Astrocyte of the hippocampus (primary cell): ENCODE results near the gene FOXI2.

Source experiments
- DNase-seq: peaks from one replicate; pipeline ENCODE4 v3.0.0; 2011; ENCODE audit warnings: low read depth, low spot score

Gene FOXI2

DNA sequence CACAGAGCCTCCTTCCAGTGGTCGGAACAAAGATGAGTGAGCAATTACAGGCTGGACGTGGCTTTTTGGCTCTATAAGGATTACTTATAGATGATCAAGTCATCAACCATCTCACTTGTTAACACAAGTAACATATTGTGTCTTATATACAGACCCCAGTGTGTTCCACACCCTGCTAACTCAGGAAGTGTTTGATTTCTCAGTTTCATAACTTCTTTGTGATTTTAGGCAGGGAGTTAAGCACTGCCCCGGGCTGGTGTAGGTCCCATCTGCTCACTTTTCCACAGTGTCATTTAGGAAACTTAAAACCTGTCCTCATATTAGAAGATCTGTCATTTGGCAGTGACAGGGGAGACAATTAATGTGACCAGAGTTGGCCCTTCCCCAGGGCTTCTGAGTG, 6.2 kb downstream of the FOXI2 start:
- no peak for DNase-seq

GRCh38 chr10:127744956-127745355, 8.0 kb downstream of the FOXI2 start:
- DNase-seq: no peak

- DNase-seq: no peak
Observed at GRCh38 chr10:127745861-127746260, 8.9 kb downstream of the FOXI2 start.

DNA sequence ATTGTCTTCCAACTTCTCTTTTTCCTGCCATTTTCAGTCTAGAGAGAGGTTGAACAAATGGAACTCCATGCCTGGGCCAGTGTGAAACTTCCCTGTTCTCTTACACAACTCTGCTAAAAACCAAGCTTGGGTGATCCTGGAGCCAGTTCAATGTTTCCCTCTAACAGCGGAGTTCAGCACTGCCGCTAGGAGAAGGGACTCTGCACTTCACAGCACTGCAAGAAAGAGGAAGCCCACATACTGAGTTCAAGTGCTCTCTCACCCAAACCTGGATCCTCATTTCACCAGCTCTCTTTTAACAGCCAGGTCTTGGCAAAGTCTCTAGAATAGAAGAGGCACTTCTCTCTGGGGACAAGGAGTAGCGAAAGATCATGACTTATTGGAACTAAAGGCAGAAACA, 18.8 kb downstream of the FOXI2 start:
- DNase-seq: no peak

DNA sequence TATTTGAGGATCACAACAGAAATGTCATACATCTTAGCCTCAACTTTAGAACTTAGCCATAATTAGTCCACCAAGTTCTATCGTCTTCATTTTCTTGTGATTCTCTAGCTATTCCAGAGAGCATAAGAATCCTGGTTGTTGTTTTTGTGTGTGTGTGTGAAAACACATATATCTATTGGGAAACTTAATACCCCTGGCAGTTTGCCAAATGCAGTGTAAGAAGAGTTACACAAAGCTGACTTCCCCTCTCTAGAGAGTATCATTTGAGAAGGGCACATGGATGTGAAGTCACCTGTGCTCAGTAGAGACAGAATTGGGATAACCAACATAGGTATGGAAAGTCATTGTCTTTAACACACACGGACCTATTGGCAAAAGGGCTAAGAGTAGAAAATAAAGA, 19.3 kb downstream of the FOXI2 start:
- no peak for DNase-seq

GRCh38 chr10:127757033-127757432, 20.0 kb downstream of the FOXI2 start:
- DNase-seq: no peak

DNA sequence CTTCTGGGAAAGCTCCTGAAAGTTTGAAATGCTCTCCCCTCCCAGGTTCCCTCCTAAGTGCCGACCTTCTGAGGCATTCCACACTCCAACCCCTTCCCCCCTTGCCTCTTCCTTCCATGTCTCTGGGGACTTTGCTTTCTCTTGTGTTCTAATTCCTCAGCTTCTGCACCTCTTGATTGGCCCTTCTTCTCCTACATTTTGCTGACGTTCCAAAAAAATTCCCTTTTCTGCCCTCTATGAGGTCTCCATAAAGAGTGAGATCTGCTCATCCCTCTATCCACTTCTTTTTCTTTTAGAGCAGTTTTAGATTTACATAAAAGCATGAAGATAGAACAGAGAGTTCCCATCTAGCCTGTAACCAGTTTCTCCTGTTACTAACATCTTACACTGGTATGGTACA, 22.3 kb downstream of the FOXI2 start:
- DNase-seq: no peak

DNA sequence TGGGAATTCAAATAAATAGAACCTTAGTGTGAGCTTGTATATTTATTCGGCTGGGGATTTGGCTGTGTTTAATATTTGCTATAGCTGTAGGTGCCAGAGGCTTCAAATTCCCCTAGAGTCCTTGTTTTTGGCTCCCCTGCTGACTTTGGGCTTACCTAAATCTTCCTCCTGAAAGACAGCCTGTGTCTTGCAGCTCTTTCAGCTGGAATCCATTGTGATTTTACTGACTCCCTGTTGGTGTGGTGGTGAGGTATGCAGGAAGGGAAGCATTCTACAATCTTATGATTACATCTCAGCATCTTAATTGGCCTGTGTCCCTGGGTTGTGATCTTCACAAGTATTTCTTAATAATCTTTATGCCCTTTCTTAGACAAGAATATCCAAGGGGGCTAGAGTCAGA, 25.9 kb downstream of the FOXI2 start:
- no peak for DNase-seq

- no peak for DNase-seq
Observed at GRCh38 chr10:127774766-127775559, 38.0 kb downstream of the FOXI2 start.

DNA sequence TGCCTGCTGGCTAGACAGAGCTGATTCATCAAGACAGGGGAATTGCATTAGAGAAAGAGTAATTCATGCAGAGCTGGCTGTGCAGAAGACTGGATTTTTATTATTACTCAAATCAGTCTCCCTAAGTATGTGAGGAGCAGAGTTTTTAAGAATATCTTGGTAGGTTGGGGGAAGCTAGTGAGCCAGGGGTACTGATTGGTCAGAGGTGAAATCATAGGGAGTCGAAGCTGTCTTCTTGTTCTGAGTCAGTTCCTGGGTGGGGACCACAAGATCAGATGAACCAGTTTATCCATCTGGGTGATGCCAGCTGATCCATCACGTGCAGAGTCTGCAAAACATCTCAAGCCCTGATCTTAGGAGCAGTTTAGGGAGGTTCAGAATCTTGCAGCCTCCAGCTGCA, 39.8 kb downstream of the FOXI2 start:
- DNase-seq: no peak

DNA sequence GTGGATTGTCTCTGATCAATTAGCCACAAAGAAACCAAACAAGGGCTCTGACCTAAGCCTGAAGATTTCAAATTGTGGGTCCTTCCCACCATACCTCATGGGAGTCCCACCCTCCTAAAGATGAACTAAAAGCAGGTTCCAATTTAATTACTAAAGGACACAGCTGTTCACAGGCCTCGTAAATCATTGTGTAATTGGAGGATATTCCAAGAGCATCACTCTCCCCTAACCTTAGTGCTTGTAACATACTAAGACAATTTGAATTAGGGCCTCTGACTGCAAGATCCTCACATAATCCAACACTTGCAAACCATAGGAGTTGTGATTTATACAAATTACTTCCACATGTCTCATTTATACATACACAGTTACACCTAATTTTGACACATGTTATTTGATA, 44.4 kb downstream of the FOXI2 start:
- no peak for DNase-seq

DNA sequence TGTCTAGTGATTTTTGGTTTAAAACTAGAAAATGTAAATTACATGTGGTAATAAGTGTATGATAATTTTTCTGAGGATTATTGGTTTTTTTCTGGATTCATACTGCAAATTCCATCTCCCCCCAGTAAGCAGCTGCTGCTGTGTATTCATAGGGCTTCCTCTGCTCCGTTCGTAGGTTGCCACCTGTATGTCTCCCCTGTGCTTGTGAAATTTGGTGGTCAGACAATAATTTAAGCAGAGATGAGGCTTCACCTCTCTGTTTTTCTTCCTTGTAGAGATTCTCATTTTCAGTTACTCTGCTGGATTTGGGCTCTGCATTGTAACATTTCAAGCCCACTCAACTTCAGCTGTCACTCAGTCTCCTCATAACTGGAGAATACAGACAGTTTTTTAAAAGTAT, 50.9 kb downstream of the FOXI2 start:
- DNase-seq: no peak

DNA sequence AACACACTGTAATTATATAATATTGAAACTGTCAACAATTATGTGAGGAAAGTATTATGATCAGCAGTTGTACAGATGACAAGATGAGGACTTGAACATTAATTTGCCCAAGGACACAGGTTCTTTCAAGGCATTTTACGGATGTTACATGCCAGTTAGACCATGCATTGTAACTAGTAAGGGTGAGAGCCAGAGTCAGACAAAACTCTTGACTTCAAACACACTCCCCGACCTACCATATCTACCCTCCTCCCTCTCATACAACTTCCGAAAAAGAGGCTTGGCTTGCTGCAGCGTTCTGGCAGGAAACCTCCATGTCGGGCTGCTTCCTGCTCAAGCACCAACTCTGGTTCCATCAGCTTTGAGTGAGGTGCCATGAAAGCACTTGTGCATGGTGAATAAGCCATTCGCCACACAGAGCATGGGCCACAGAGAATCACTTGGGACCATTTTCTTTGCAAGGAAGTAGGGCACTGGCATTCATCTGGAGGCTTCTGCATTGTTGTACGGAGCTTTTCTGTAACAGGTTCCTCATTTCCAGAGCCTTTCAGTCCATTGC, 53.2 kb downstream of the FOXI2 start:
- DNase-seq: no peak
